ENCODE measurements around the gene PHACTR3.

DNA sequence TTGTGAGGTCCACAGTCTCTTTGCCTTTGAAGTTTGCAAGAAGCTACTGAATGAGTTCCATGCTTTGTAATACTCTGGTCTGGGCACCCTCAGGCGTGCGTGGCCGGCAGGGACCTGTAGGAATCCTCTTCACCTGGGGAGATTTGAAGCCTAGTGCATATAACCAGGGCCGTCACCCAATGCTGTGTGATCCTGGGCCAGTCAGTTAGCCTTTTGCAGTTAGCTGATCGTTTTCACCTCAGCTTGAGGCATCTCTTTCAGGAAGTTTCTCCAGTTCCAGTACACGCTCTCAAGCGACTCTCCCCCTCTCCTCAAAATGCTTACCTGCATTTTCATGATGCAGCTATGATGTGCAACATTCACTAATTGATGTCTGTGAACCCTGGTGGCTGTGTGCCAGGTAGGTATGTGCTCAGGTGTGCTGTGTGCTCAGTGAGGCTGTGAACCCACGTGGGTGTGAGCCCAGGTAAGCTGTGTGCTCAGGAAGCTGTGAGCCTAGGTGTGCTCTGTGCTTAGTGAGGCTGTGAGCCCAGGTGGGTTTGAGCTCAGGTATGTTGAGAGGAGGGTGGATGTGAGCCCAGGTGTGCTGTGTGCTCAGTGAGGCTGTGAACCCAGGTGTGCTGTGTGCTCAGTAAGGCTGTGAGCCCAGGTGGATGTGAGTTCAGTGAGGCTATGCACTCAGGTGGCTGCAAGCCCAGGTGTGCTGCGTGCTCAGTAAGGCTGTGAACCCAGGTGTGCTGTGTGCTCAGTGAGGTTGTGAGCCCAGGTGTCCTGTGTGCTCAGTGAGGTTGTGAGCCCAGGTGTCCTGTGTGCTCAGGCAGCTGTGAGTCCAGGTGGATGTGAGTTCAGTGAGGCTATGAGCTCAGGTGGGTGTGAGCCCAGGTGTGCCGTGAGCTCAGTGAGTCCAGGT is 120.4 kb downstream of the PHACTR3 start:
- TF ChIP-seq, protein P1, sequence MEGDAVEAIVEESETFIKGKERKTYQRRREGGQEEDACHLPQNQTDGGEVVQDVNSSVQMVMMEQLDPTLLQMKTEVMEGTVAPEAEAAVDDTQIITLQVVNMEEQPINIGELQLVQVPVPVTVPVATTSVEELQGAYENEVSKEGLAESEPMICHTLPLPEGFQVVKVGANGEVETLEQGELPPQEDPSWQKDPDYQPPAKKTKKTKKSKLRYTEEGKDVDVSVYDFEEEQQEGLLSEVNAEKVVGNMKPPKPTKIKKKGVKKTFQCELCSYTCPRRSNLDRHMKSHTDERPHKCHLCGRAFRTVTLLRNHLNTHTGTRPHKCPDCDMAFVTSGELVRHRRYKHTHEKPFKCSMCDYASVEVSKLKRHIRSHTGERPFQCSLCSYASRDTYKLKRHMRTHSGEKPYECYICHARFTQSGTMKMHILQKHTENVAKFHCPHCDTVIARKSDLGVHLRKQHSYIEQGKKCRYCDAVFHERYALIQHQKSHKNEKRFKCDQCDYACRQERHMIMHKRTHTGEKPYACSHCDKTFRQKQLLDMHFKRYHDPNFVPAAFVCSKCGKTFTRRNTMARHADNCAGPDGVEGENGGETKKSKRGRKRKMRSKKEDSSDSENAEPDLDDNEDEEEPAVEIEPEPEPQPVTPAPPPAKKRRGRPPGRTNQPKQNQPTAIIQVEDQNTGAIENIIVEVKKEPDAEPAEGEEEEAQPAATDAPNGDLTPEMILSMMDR (IDR thresholded peaks at IDR 0.05), result no peak
- no peak for TF ChIP-seq POLR2A (IDR thresholded peaks at IDR 0.05)
